Subcutaneous adipose tissue (tissue), 4 donors: ENCODE results near the gene ANO4. TPM values are rescaled to one million over a fixed set of nuclear protein-coding genes. Genes with fewer than 3 reads are reported as not detected.

Experiments used
- CTCF ChIP-seq: fragments of 450-650 bp; IDR thresholded peaks from one replicate; pipeline ENCODE4 v1.5.1; 2016; ENCODE audit warnings: low read depth, mild to moderate bottlenecking, control low read depth, antibody characterized with exemption, moderate library complexity
- total RNA-seq, 4 donors: library from RNA; depleted of rRNA; stranded (reverse); fragments of >200 nt; gene quantifications; one replicate each; pipeline ENCODE4 v1.1.0, GENCODE V29; 2016

ANO4 gene
- total RNA-seq, 4 donors from 2014 or later = 0.22 to 0.82 TPM; not detected in 2

- no peak for TF ChIP-seq CTCF
Observed at GRCh38 chr12:100830003-100830795, 35.6 kb downstream of the ANO4 start.

- no peak for TF ChIP-seq CTCF
Observed at GRCh38 chr12:100833282-100833681, 38.7 kb downstream of the ANO4 start.

- TF ChIP-seq CTCF = no peak
Observed at GRCh38 chr12:100840748-100841147, 46.2 kb downstream of the ANO4 start.

DNA sequence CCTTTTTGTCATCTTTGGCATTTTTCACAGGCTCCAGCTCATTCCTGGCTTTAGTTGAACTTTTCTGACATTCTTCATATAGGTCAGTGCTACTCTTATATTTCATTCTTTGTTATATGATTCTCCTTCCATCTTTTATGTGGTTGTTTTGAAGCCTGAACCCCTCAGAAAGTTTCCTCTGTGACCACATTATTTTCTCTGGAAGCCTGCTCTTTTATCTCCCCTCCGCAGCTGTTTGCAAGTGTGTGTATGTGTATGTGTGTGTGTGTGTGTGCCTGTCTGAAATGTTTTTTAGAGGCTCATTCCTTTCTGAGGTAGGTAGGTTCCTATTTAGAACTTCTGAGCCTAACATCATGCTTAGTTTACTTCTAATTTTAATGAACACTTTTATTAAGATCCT lies 47.6 kb downstream of the ANO4 start:
- TF ChIP-seq CTCF = no peak

GRCh38 chr12:100843061-100843460 lies 48.5 kb downstream of the ANO4 start:
- TF ChIP-seq CTCF = no peak

DNA sequence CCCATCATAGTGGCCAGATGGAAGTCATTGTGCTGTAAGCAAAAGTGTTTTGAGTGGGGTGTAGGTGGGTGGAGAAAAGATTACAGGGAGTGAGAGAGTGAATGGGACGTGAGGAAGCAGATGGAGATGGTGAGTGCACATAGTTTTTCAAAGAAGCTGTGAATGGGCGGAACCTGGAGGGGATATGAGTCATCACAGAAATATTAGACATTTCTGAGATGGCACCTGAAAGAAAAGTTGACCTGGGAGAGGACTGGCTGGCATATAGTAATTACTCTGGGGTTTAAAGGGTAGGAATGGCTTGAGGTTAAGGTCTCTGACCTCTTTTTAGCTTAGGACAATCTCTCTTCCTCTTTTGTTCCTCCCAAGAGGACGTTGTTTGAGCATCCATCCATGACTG lies 50.5 kb downstream of the ANO4 start:
- TF ChIP-seq CTCF = no peak

DNA sequence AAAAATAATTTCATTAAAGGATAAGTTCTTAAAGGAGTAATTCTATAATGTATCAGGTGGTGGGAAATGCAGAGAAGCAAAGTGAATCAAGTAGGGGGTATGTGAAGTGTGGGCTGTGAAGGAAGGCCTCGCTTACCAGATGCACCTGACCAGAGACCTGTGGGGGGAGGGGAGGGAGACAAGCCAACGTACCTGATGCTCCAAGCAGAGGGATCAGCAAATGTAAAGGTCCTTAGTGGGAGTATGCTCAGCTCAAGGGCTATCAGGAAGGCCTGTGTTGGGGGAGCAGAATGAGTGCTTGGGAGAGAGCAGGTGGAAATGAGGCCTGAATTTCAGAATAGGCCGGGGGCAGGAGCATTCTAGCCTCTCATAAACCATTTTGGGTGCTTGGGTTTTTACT lies 57.1 kb downstream of the ANO4 start:
- no peak for TF ChIP-seq CTCF
